Measurements from ENCODE around the gene UGT1A6.
A peak's percentile ranks its signal among the peaks of the same experiment; 100 is the strongest.
"Not testable (repeated sequence)": the region's sequence is repeated elsewhere in the genome, so short reads cannot be mapped to it uniquely, and the experiment has no call there.

Gene UGT1A6

GRCh38 chr2:233728723-233729301 lies 36.1 kb downstream of the UGT1A6 start, which contains the start of gene UGT1A3:
Gene UGT1A3, plus strand, starts transcription at chr2:233729042. Its CDS starts 85 bp downstream, at chr2:233729127.
- DNase-seq (ENCODE audit: low read depth) = no peak

GRCh38 chr2:233736868-233737653 lies 44.4 kb downstream of the UGT1A6 start:
- DNase-seq (ENCODE audit: low read depth) = not testable (repeated sequence)

- no peak for DNase-seq (ENCODE audit: low read depth)
These were observed 48.2 kb downstream of the UGT1A6 start for GRCh38 chr2:233740870-233741269.

- no peak for DNase-seq (ENCODE audit: low read depth)
These were observed 51.0 kb downstream of the UGT1A6 start for GRCh38 chr2:233743464-233744259.

- DNase-seq (ENCODE audit: low read depth) = no peak
These were observed 52.5 kb downstream of the UGT1A6 start for GRCh38 chr2:233745073-233745755.

- DNase-seq (ENCODE audit: low read depth) = not testable (repeated sequence)
These were observed 53.1 kb downstream of the UGT1A6 start for GRCh38 chr2:233745838-233746237.

GRCh38 chr2:233746475-233747282 lies 54.0 kb downstream of the UGT1A6 start:
- DNase-seq (ENCODE audit: low read depth) = no peak

- DNase-seq (ENCODE audit: low read depth) = no peak
These were observed 54.5 kb downstream of the UGT1A6 start for GRCh38 chr2:233747283-233747544.

- DNase-seq (ENCODE audit: low read depth) = not testable (repeated sequence)
These were observed 58.0 kb downstream of the UGT1A6 start for GRCh38 chr2:233750689-233751088.

- not testable (repeated sequence) for DNase-seq (ENCODE audit: low read depth)
These were observed 58.7 kb downstream of the UGT1A6 start for GRCh38 chr2:233751212-233752009.

GRCh38 chr2:233754872-233755611 lies 62.4 kb downstream of the UGT1A6 start:
- DNase-seq (ENCODE audit: low read depth) = no peak

- no peak for DNase-seq (ENCODE audit: low read depth)
These were observed 63.9 kb downstream of the UGT1A6 start for GRCh38 chr2:233756429-233757081.

GRCh38 chr2:233758141-233758540 lies 65.5 kb downstream of the UGT1A6 start:
- DNase-seq (ENCODE audit: low read depth) = no peak

GRCh38 chr2:233758849-233759248 lies 66.2 kb downstream of the UGT1A6 start:
- no peak for DNase-seq (ENCODE audit: low read depth)

GRCh38 chr2:233760043-233760442 lies 67.4 kb downstream of the UGT1A6 start, which contains the start of gene UGT1A1:
Gene UGT1A1, plus strand, starts transcription at chr2:233760270. Its CDS starts 18 bp downstream, at chr2:233760288.
- no peak for DNase-seq (ENCODE audit: low read depth)

GRCh38 chr2:233761040-233761769 lies 68.5 kb downstream of the UGT1A6 start:
- no peak for DNase-seq (ENCODE audit: low read depth)

GRCh38 chr2:233764264-233764663 lies 71.6 kb downstream of the UGT1A6 start:
- DNase-seq (ENCODE audit: low read depth) = peak; percentile 26

GRCh38 chr2:233764761-233765160 lies 72.1 kb downstream of the UGT1A6 start:
- DNase-seq (ENCODE audit: low read depth) = no peak

GRCh38 chr2:233766416-233766815 lies 73.7 kb downstream of the UGT1A6 start:
- DNase-seq (ENCODE audit: low read depth) = no peak
